ENCODE data around the gene ZNF862. TPM values are rescaled to one million over a fixed set of nuclear protein-coding genes. Genes with fewer than 3 reads are reported as not detected.

The ZNF862 gene
- total and polyA plus RNA-seq, 2 experiments from 2014 or later, result 0.94 to 2.3 TPM

- TF ChIP-seq, protein P1, sequence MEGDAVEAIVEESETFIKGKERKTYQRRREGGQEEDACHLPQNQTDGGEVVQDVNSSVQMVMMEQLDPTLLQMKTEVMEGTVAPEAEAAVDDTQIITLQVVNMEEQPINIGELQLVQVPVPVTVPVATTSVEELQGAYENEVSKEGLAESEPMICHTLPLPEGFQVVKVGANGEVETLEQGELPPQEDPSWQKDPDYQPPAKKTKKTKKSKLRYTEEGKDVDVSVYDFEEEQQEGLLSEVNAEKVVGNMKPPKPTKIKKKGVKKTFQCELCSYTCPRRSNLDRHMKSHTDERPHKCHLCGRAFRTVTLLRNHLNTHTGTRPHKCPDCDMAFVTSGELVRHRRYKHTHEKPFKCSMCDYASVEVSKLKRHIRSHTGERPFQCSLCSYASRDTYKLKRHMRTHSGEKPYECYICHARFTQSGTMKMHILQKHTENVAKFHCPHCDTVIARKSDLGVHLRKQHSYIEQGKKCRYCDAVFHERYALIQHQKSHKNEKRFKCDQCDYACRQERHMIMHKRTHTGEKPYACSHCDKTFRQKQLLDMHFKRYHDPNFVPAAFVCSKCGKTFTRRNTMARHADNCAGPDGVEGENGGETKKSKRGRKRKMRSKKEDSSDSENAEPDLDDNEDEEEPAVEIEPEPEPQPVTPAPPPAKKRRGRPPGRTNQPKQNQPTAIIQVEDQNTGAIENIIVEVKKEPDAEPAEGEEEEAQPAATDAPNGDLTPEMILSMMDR (conservative IDR thresholded peaks at IDR 0.05; ENCODE audit: low read depth in 2 of 2), result no peak
- TF ChIP-seq ZNF114 (CRISPR knock-in tag; IDR thresholded peaks at IDR 0.05), result no peak
- TF ChIP-seq CREB1 (CRISPR knock-in tag; IDR thresholded peaks at IDR 0.05; ENCODE audit: low read depth), result no peak
Observed at GRCh38 chr7:149883048-149883438, 44.9 kb downstream of the ZNF862 start (continued).

DNA sequence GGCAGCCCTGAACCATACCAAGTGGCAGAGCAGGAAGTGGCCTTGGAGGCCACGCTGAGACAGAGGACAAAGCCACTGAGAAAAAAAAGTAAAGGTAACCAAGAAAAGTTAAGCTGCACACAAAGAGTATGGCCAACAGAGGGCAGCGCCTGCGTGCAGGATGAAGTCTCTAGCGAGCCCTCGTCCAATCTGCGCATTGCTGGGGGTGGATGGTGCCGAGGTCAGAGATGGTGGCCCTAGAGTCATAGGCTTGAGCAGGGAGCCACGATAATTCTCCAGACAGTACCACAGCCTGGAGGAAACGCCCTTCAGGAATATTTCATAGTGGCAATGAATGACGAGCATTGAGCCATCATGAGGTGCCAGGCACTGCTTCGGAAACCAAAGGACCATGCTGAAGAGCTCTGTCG is 45.3 kb downstream of the ZNF862 start:
- Mint-ChIP-seq H3K27ac (no peak overlapping the region), H3K4me1 (peaks cover 20% of the 10 kb centered on the region), H3K9me3 (no peaks in the 10 kb centered on the region), H3K27me3 (ENCODE audit: insufficient read depth, low read depth, poor library complexity) (peaks cover 6% of the 10 kb centered on the region), H3K4me3 (no peak overlapping the region), H3K36me3 (ENCODE audit: low read depth) (0 out of 3 replicates have a peak, but pooled peaks cover 2% of the 10 kb centered on the region)
- no peaks in the 10 kb centered on the region for H3K36me3 ChIP-seq (ENCODE audit: insufficient read depth)
- no peak overlapping the region for H3K4me3 ChIP-seq
- no peaks in the 10 kb centered on the region for H3F3A ChIP-seq (replicated peaks; ENCODE audit: low read depth)
- ATAC-seq (peak; percentile 77), DNase-seq (ENCODE audit: low spot score) (peak; percentile 91)
- H3K4me2 ChIP-seq, result no peak overlapping the region
- no peaks in the 10 kb centered on the region for H4K20me1 ChIP-seq (replicated peaks; ENCODE audit: insufficient read depth)
- no peaks in the 10 kb centered on the region for H3K9me2 ChIP-seq (ENCODE audit: insufficient read depth)
- TF ChIP-seq REST (IDR thresholded peaks at IDR 0.05; ENCODE audit: unreplicated experiment), result no peak
- TF ChIP-seq, protein P1 (conservative IDR thresholded peaks at IDR 0.05; ENCODE audit: low read depth in 2 of 2), result peak; percentile 77 to 93
- H3K79me2 ChIP-seq (replicated peaks; ENCODE audit: insufficient read depth), result no peaks in the 10 kb centered on the region
- no peaks in the 10 kb centered on the region for H3K27me3 ChIP-seq (ENCODE audit: insufficient read depth)
- H3K4me1 ChIP-seq (ENCODE audit: insufficient read depth), result peaks cover 8% of the 10 kb centered on the region; the same call in 1 of the 2 replicates
- no peak overlapping the region for H2AFZ ChIP-seq
- H3K27ac ChIP-seq (ENCODE audit: low read depth), result no peak overlapping the region

DNA sequence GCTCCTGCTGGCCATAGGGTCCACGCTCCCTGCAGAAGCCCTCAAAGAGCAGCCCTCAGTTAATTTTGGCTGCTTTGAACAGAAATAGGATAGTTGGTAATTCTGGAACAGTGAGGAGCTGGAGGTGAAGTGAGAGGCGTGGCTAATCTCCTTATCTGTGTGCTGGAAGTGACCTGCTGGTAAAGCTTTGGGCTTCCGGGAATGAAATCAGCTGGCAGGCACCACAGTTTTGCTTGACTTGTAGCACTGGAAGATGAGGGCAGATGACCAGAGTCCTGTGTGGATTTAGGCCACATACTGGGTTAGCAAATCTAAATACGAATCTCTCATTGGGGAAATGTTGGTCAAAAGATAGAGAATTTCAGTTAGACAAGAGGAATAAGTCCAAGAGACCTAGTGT is 45.8 kb downstream of the ZNF862 start:
- Histone ChIP-seq H3K4me3 (no peak overlapping the region), H3F3A (replicated peaks; ENCODE audit: low read depth) (no peaks in the 10 kb centered on the region), H3K79me2 (replicated peaks; ENCODE audit: insufficient read depth) (no peaks in the 10 kb centered on the region), H3K36me3 (ENCODE audit: insufficient read depth) (no peaks in the 10 kb centered on the region), H3K4me1 (ENCODE audit: insufficient read depth) (peaks cover 8% of the 10 kb centered on the region; the same call in 1 of the 2 replicates), H2AFZ (no peak overlapping the region), H3K27ac (ENCODE audit: low read depth) (no peak overlapping the region), H3K4me2 (no peak overlapping the region), H3K9me2 (ENCODE audit: insufficient read depth) (no peaks in the 10 kb centered on the region), H3K27me3 (ENCODE audit: insufficient read depth) (no peaks in the 10 kb centered on the region), H4K20me1 (replicated peaks; ENCODE audit: insufficient read depth) (no peaks in the 10 kb centered on the region)
- no peak overlapping the region for H3K27ac Mint-ChIP-seq
- peaks cover 6% of the 10 kb centered on the region for H3K27me3 Mint-ChIP-seq (ENCODE audit: insufficient read depth, low read depth, poor library complexity)
- peaks cover 20% of the 10 kb centered on the region for H3K4me1 Mint-ChIP-seq
- ATAC-seq, result no peak
- DNase-seq (ENCODE audit: low spot score), result no peak
- no peaks in the 10 kb centered on the region for H3K9me3 Mint-ChIP-seq
- 0 out of 3 replicates have a peak, but pooled peaks cover 3% of the 10 kb centered on the region for H3K36me3 Mint-ChIP-seq (ENCODE audit: low read depth)
- TF ChIP-seq ZNF331 (CRISPR knock-in tag; IDR thresholded peaks at IDR 0.05; ENCODE audit: low read depth), result no peak
- TF ChIP-seq ETS1 (IDR thresholded peaks at IDR 0.05), result no peak
- H3K4me3 Mint-ChIP-seq, result no peak overlapping the region
